ENCODE measurements around the gene GRIN1.

Gene GRIN1

GRCh38 chr9:137149363-137149762 lies 10.4 kb downstream of the GRIN1 start:
- DNase-seq = no peak

DNA sequence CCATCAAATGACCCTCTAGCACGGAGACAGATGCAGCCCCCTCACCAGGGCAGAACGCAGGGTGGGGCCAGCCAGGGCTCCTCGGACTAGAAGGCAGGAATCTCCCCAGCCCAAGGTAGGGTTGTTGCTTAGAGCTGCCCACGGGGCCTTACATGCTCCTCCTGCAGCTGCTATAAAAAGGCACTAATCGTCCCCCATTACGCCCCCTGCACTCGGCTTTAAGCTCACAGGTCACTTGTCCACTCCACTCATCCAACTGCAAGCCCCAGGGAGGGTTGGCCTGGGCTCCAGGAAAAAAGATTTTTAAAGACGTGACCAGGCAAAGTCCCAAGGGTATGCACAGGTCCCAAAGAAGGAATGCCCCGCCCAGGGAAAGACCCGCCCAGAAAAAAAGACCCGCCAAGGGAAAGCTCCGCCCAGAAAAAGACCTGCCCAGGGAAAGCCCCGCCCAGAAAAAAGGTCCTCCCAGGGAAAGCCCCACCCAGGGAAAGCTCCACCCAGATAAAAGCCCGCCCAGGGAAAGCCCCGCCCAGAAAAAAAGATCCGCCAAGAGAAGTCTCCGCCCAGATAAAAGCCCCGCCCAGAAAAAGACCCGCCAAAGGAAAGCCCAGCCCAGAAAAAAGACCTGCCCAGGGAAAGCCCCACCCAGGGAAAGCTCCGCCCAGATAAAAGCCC lies 11.1 kb downstream of the GRIN1 start:
- DNase-seq = no peak

DNA sequence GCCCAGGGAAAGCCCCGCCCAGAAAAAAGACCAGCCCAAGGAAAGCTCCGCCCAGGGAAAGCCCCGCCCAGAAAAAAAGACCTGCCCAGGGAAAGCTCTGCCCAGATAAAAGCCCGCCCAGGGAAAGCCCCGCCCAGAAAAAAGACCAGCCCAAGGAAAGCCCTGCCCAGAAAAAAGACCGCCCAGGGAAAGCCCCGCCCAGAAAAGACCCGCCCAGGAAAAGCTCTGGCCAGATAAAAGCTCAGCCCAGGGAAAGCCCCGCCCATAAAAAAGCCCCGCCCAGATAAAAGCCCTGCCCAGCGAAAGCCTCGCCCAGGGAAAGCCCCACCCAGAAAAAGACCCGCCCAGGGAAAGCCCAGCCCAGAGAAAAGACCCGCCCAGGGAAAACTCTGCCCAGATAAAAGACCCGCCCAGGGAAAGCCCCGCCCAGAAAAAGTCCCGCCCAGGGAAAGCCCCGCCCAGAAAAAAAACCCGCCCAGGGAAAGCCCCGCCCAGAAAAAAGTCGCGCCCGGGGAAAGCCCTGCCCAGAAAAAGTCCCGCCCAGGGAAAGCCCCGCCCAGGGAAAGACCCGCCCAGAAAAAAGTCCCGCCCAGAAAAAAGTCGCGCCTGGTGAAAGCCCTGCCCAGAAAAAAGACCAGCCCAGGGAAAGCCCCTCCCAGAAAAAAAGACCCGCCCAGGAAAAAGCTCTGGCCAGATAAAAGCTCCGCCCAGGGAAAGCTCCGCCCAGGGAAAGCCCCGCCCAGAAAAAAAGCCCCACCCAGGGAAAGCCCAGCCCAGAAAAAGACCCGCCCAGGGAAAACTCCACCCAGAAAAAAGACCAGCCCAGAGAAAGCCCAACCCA lies 11.9 kb downstream of the GRIN1 start:
- DNase-seq = no peak

GRCh38 chr9:137152844-137153405 lies 14.0 kb downstream of the GRIN1 start:
- DNase-seq = no peak

DNA sequence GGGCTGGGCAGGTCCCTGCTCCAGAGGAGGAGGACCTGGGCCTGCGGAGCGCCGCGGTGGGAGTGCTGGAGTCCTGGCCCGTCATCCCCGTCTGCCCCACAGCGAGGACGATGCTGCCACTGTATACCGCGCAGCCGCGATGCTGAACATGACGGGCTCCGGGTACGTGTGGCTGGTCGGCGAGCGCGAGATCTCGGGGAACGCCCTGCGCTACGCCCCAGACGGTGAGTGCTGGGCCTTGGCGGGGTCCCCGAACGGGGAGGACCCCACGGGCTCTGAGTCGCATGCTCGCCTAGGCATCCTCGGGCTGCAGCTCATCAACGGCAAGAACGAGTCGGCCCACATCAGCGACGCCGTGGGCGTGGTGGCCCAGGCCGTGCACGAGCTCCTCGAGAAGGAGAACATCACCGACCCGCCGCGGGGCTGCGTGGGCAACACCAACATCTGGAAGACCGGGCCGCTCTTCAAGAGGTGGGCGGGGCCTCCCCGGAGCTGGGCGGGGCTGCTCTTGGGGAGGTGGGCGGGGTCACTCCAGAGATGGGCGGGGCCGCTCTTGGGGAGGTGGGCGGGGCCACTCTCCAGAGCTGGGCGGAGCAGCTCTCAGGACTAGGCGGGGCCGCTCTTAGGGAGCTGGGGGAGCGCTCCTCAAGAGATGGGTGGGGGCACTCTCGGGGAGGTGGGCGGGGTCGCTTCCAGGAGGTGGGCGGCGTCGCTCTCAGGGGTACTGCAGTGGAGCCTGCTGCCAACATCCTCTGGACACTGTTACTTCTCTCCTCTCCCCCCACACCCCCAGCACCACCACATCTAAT lies 17.8 kb downstream of the GRIN1 start:
- DNase-seq = no peak

GRCh38 chr9:137157618-137158415 lies 18.9 kb downstream of the GRIN1 start:
- no peak for DNase-seq

- DNase-seq = no peak
Observed at GRCh38 chr9:137158625-137159024, 19.7 kb downstream of the GRIN1 start.

DNA sequence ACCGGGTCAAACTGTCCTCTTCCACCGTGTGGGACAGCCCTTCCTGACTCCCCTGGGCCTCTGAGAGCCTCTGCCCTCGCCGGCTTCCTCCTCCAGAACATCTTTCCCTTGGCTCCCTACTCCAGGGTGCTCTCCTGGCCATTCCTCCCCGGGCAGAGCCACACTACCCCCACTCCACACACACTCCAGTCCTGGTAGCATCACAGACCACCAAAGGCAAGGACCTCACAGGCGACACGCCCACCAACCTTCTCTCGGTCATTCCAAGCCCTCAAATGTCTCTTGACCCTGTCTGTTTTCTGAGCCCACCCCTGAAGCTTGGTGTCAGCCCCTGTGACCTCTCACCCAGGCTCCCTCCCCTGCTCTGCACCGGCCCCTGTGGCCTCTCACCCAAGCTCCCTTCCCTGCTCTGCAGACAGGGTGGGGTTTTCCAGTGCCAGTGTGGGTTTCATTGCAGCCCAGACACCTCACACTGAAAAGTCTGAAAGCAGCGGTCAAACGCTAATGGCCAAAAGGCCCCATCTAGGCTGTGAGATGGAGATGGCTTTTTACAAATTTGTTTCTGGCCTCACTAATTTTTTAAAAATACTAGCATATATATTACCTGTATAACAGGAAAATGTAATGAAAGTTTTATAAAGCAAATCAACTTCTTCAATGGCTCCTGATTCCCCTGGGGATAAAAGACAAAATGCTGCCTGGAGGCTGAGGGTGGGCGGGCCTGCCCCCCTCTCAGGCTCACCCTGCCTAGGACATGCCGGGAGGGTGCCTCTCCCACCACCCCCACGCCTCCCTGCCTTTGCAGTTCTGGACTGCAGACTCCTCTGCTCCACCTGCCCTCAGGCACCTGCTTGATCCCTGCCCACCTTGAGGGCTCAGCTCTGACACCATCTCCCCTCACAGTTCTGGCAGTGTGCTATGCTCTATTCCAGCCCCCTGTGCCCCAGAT lies 20.4 kb downstream of the GRIN1 start:
- DNase-seq = no peak

DNA sequence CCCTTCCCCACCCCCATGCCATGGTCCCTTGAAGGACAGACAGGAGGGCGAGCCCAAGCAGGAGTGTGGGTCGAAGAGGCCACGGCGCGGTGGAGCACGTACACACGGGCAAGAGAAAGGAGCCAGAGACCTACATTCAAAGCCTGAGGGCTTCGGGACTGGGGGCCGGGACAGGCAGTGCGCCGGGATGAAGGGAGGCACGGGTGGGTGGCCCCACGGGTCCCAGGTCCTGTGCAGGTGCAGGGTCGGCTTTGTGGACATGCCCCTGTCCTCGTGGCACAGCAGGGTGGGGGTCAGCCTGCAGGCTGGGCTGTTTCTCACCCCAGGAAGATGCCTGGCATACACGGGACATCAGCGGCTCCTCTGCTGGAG lies 21.1 kb downstream of the GRIN1 start:
- no peak for DNase-seq

DNA sequence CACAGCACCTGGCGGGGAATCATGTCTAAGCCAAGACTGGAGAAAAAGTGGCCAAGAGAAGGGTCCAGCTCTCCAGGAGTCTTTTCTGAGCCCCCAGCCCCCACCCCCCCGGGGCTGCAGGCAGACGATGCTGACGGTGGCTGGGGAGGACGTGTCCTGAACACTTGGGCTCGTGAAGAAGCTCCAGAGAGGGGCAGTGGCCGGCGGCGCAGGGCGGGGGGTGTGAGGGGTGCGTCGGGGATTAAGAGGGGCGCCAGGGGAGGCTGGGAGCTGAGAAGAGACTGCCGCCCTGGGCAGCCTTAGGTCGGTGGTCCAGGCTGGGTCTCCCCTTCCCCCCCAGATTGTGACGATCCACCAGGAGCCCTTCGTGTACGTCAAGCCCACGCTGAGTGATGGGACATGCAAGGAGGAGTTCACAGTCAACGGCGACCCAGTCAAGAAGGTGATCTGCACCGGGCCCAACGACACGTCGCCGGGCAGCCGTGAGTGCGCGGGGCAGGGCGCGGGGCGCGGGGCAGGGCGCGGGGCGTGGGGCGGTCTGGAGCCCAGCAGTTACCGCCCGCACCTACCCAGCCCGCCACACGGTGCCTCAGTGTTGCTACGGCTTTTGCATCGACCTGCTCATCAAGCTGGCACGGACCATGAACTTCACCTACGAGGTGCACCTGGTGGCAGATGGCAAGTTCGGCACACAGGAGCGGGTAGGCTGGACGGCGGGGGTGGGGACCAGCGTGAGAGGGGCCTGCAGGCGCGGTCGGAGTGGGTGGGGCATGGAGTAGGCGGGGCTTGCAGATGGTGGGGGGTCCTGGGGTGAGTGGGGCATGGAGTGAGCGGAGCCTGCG lies 22.0 kb downstream of the GRIN1 start:
- peak; percentile 65 for DNase-seq

DNA sequence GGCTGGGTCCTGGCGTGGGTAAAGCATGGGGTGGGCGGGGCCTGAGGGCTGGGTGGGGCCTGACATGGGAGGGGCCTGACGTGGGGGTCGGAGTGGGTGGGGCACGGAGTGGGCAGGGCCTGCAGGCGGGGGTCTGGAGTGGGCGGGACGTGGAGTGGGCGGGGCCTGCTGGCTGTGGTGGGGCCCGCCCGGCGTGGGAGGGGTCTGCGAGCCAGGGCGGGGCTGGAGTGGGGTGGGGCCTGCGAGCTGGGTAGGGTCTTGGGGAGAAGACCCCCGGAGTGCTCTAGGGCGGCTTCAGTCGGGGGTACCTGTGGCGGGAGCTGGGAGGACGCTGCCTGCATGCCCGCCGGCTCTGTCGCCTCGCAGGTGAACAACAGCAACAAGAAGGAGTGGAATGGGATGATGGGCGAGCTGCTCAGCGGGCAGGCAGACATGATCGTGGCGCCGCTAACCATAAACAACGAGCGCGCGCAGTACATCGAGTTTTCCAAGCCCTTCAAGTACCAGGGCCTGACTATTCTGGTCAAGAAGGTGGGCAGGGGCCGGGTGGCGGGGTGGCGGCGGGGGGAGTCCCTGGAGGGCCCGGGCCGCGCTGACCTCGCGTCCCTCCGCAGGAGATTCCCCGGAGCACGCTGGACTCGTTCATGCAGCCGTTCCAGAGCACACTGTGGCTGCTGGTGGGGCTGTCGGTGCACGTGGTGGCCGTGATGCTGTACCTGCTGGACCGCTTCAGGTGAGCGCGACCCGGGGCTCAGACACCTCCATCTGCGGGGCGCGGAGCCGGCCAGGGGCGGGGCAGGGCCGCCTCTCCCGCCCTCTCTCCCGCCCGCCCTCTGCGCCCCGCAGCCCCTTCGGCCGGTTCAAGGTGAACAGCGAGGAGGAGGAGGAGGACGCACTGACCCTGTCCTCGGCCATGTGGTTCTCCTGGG lies 22.9 kb downstream of the GRIN1 start:
- DNase-seq = no peak

DNA sequence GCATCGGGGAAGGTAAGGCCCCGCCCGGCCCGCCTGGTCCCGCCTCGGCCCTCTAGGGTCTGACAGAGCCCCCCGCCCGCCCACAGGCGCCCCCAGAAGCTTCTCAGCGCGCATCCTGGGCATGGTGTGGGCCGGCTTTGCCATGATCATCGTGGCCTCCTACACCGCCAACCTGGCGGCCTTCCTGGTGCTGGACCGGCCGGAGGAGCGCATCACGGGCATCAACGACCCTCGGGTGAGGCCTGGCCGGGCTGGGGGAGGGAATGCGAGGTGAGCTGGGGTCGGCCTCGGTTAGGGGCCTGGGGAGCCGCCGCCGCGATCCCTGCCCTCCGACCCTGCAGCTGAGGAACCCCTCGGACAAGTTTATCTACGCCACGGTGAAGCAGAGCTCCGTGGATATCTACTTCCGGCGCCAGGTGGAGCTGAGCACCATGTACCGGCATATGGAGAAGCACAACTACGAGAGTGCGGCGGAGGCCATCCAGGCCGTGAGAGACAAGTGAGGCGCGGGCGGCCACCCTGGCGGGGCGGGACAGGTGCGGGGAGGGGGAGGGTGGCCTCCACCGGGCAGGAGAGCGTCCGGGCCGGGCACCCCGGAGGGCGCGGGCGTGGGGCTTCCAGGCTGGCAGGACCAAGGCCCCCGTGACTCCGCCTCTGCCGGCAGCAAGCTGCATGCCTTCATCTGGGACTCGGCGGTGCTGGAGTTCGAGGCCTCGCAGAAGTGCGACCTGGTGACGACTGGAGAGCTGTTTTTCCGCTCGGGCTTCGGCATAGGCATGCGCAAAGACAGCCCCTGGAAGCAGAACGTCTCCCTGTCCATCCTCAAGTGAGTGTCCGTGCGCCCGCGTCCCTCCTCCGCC lies 23.8 kb downstream of the GRIN1 start:
- DNase-seq = peak; percentile 25

DNA sequence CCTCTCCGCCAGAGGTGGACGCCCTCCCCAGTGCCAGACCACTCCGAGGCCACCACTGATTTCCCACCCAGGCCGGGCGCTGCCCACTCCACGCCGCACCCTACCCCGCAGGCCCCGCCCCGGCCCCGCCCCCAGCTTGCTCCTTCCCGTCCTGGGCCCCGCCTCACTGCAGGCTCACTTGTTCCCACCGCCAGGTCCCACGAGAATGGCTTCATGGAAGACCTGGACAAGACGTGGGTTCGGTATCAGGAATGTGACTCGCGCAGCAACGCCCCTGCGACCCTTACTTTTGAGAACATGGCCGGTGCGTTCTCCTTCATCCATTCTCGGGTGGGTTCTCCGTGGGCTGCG lies 24.4 kb downstream of the GRIN1 start:
- no peak for DNase-seq

DNA sequence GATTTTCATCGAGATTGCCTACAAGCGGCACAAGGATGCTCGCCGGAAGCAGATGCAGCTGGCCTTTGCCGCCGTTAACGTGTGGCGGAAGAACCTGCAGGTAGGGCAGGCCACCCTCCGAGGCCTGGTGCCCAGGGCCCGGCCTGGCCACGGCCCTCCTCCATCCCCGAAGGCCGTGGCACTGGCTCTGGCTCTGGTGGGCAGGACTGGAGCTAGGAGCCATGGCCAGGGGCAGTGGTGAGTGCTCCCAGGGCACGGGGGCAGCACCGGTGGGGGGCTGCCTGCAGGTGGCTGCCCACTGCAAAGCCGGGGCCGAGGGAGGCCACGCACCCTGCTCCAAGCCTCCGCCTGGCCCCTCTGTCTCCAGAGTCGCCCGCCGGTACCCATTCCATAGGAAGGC lies 24.9 kb downstream of the GRIN1 start:
- no peak for DNase-seq

GRCh38 chr9:137164370-137165249 lies 25.7 kb downstream of the GRIN1 start:
- DNase-seq = no peak

DNA sequence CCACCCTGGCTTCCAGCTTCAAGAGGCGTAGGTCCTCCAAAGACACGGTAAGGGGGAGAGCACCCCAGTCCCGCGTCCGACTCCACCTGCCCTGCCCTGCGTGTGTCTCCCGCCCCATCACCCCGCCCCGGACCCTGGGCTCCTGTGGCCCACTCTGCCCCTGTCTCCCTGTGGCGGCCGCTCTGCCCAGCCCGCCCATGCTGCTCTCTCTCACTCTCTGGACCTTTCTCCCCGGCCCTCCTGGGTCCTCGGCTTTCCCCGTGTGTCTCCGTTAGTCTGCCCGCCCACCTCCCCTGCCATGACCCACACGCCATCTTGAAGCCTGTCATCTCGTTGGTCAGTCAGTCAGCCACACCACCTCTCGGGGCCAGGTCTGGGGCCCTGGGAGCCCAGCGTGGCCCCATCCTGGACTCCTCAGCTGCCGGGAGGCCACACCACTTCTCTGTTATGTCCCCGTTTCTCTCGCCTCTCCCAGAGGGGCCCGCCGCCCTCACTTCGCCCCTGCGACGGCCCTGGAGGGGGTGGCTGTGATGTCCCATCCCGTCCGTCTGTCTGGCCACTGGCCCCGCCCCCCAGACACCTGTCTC lies 26.4 kb downstream of the GRIN1 start:
- DNase-seq = no peak

All from NCI-H1105 treated with DMSO at 0.1 percent for 48 hours (cell line).